Stimulated activated effector memory CD8-positive, alpha-beta T cell treated with anti-CD3 and anti-CD28 coated beads, Interleukin-12 subunit alpha, Interleukin-12 subunit beta, amount 100 ng/mL, for 72 hours (primary cell): ENCODE results near the gene TPD52L2.
A peak's percentile ranks its signal among the peaks of the same experiment; 100 is the strongest.

Experiments used
- ATAC-seq: fragments of 150-1000 bp; cut with Tn5 transposase; 2 replicates; pipeline ENCODE4 v1.10.0; 2021
- DNase-seq, 2 donors: peaks; one replicate each; pipeline ENCODE4 v3.0.0; 2021 to 2022; ENCODE audit warnings: low spot score in 2 of 2
- H3K27ac Mint-ChIP-seq: one replicate; pipeline ENCODE4 v1.8.0; 2022; ENCODE audit warnings: mild to moderate bottlenecking, mixed read lengths
- H3K36me3 Mint-ChIP-seq: one replicate; pipeline ENCODE4 v1.8.0; 2022; ENCODE audit warnings: mild to moderate bottlenecking, mixed read lengths
- H3K4me1 Mint-ChIP-seq: one replicate; pipeline ENCODE4 v1.8.0; 2022; ENCODE audit warnings: mixed read lengths
- H3K4me3 Mint-ChIP-seq: one replicate; pipeline ENCODE4 v1.8.0; 2022; ENCODE audit warnings: mild to moderate bottlenecking, mixed read lengths
- H3K9me3 Mint-ChIP-seq: one replicate; pipeline ENCODE4 v1.8.0; 2022; ENCODE audit warnings: mixed read lengths

Gene TPD52L2

GRCh38 chr20:63939061-63939935, 74.2 kb downstream of the TPD52L2 start:
- no peaks in the 10 kb centered on the region for H3K9me3 Mint-ChIP-seq
- peaks cover 80% of the 10 kb centered on the region for H3K36me3 Mint-ChIP-seq
- no peak overlapping the region for H3K27ac Mint-ChIP-seq
- peaks cover 22% of the 10 kb centered on the region for H3K4me1 Mint-ChIP-seq
- DNase-seq (no peak), ATAC-seq (peak; percentile 38)
- H3K4me3 Mint-ChIP-seq: no peak overlapping the region

- H3K4me3 Mint-ChIP-seq: no peak overlapping the region
- peaks cover 18% of the 10 kb centered on the region for H3K4me1 Mint-ChIP-seq
- ATAC-seq: no peak
- H3K9me3 Mint-ChIP-seq: no peaks in the 10 kb centered on the region
- DNase-seq: no peak
- peaks cover 78% of the 10 kb centered on the region for H3K36me3 Mint-ChIP-seq
- H3K27ac Mint-ChIP-seq: no peak overlapping the region
Measured at GRCh38 chr20:63940071-63940471, 75.0 kb downstream of the TPD52L2 start.

GRCh38 chr20:63940472-63941266, 75.6 kb downstream of the TPD52L2 start:
- Mint-ChIP-seq H3K4me3 (no peak overlapping the region), H3K4me1 (peaks cover 23% of the 10 kb centered on the region), H3K27ac (no peak overlapping the region), H3K9me3 (no peaks in the 10 kb centered on the region), H3K36me3 (peaks cover 78% of the 10 kb centered on the region)
- ATAC-seq: no peak
- no peak for DNase-seq
